K562 (cell line): ENCODE results near the gene IFFO2. TPM values are rescaled to one million over a fixed set of nuclear protein-coding genes. Genes with fewer than 3 reads are reported as not detected.
A peak's percentile ranks its signal among the peaks of the same experiment; 100 is the strongest.

Experiments
- ATAC-seq: fragments of 200-7000 bp; cut with Tn5 transposase; 3 replicates; pipeline ENCODE4 v1.9.1; 2020; ENCODE audit warnings: moderate library complexity
- BruUV-seq: library from RNA; stranded (reverse); fragments of 400-500 nt; replicated peaks from 2 replicates; lab custom pipeline; 2021; lab: Mats Ljungman, UMichigan
- CTCF ChIA-PET: fragments of 300-600 bp; formaldehyde crosslinking; extraction: SDS; loops from one replicate; lab custom pipeline; 2021; ENCODE audit warnings: low intra/inter-chr PET ratio; lab: Yijun Ruan, JAX
- POLR2A ChIA-PET: fragments of 300-600, 350-650 bp; sonication (Branson Sonifier 250); formaldehyde crosslinking; extraction: SDS; loops from one replicate; lab custom pipeline; 2021; ENCODE audit warnings: antibody characterized with exemption, inconsistent platforms; lab: Yijun Ruan, JAX
- DNase-seq, 4 experiments: peaks; one replicate each; pipeline versions ENCODE4 v3.0.0 to v3.0.0-alpha.2; 2011 to 2018; ENCODE audit warnings: low spot score in 3 of 4, mixed read lengths in 3 of 4; ENCODE audit errors: extremely low read depth in 1 of 4
- FAIRE-seq: peaks from 2 replicates; lab custom pipeline; 2011; peaks lifted over from hg19 to GRCh38; lab: Jason Lieb, UNC
- H2AFZ ChIP-seq: 2 replicates; pipeline ENCODE4 v1.6.0; 2011; ENCODE audit warnings: low read depth, low read length, control low read depth, inconsistent platforms
- H3K27ac ChIP-seq: fragments of 200-600 bp; 3 replicates; pipeline ENCODE4 v1.8.0; 2011; ENCODE audit warnings: low read depth, mild to moderate bottlenecking, control low read depth, inconsistent platforms, low read length, moderate library complexity, mixed read lengths; ENCODE audit errors: extremely low read depth
- H3K27me3 ChIP-seq, 2 experiments: fragments of 300-600 bp in 1 of 2; 2 replicates in 1 of 2; 3 replicates in 1 of 2; pipeline versions ENCODE4 v1.6.0 to v1.8.0; 2011; ENCODE audit warnings: inconsistent platforms in 2 of 2, low read length in 2 of 2, mild to moderate bottlenecking in 1 of 2, mixed read lengths in 1 of 2, moderate library complexity in 1 of 2; ENCODE audit not compliant: control insufficient read depth in 2 of 2, insufficient read depth in 2 of 2
- H3K36me3 ChIP-seq: fragments of 300-600 bp; 3 replicates; pipeline ENCODE4 v1.8.0; 2011; ENCODE audit warnings: mild to moderate bottlenecking, low read length, inconsistent platforms; ENCODE audit not compliant: control insufficient read depth, insufficient read depth
- H3K4me1 ChIP-seq, 2 experiments: fragments of 200-600 bp in 1 of 2; replicated peaks in 1 of 2; 2 replicates in 1 of 2; 3 replicates in 1 of 2; pipeline versions ENCODE4 v1.5.1 to v1.8.0; 2011; ENCODE audit warnings: inconsistent platforms in 2 of 2, low read length in 2 of 2, mild to moderate bottlenecking in 1 of 2, mixed read lengths in 1 of 2, moderate library complexity in 1 of 2; ENCODE audit not compliant: control insufficient read depth in 2 of 2, insufficient read depth in 2 of 2
- H3K4me2 ChIP-seq: 2 replicates; pipeline ENCODE4 v1.6.1; 2011; ENCODE audit warnings: low read length, control low read depth, inconsistent platforms, mixed read lengths; ENCODE audit not compliant: insufficient read depth
- H3K4me3 ChIP-seq: fragments of 200-600 bp; sonication (generic), shearing (Covaris generic); 2 replicates; pipeline ENCODE4 v1.5.1; 2016; ENCODE audit warnings: control low read depth, inconsistent platforms
- H3K79me2 ChIP-seq: fragments of 200-600 bp; 3 replicates; pipeline ENCODE4 v1.8.0; 2011; ENCODE audit warnings: low read length, inconsistent platforms; ENCODE audit not compliant: control insufficient read depth, insufficient read depth
- H3K9ac ChIP-seq, 2 experiments: 2 replicates each; pipeline versions ENCODE4 v1.6.0 to v1.6.1; 2011; ENCODE audit warnings: low read depth in 2 of 2, low read length in 2 of 2, control low read depth in 1 of 2, inconsistent platforms in 1 of 2, mild to moderate bottlenecking in 1 of 2, mixed read lengths in 1 of 2; ENCODE audit not compliant: insufficient read depth in 1 of 2
- H3K9me1 ChIP-seq: one replicate; pipeline ENCODE4 v1.6.0; 2011; ENCODE audit warnings: inconsistent platforms, mild to moderate bottlenecking, low read length, moderate library complexity; ENCODE audit not compliant: control insufficient read depth, insufficient read depth
- H3K9me3 ChIP-seq: replicated peaks from 2 replicates; pipeline ENCODE4 v1.5.1; 2011; ENCODE audit warnings: low read depth, low read length, inconsistent platforms; ENCODE audit not compliant: control insufficient read depth, insufficient read depth
- H4K20me1 ChIP-seq: replicated peaks from 2 replicates; pipeline ENCODE4 v1.6.1; 2011; ENCODE audit warnings: low read length, inconsistent platforms, mixed read lengths; ENCODE audit not compliant: control insufficient read depth, insufficient read depth
- ARID4B ChIP-seq: sonication (generic); formaldehyde crosslinking; IDR thresholded peaks from 2 replicates; pipeline ENCODE4 v1.8.0; 2022; ENCODE audit warnings: mild to moderate bottlenecking, missing genetic modification reagents
- JUN ChIP-seq, 2 experiments: sonication (generic) in 1 of 2; formaldehyde crosslinking in 1 of 2; IDR thresholded peaks; 2 replicates each; pipeline versions ENCODE4 v1.6.1 to v1.8.0; 2012 to 2022; ENCODE audit warnings: borderline replicate concordance in 2 of 2, mild to moderate bottlenecking in 2 of 2, improper control_type of control experiment in 1 of 2, low read depth in 1 of 2, low read length in 1 of 2, missing genetic modification reagents in 1 of 2
- MTF1 ChIP-seq: fragments of 250-450 bp; sonication (Bioruptor Pico); IDR thresholded peaks from 2 replicates; pipeline ENCODE4 v1.9.0; 2021; ENCODE audit warnings: moderate library complexity, mild to moderate bottlenecking, inconsistent platforms, borderline replicate concordance
- TEAD4 ChIP-seq, 2 experiments: sonication (generic) in 1 of 2; formaldehyde crosslinking in 1 of 2; IDR thresholded peaks; 2 replicates each; pipeline versions ENCODE4 v1.6.1 to v1.8.0; 2012 to 2022; ENCODE audit warnings: borderline replicate concordance in 1 of 2, inconsistent platforms in 1 of 2, low read length in 1 of 2, mild to moderate bottlenecking in 1 of 2, missing genetic modification reagents in 1 of 2
- ZNF57 ChIP-seq: fragments of 450-650 bp; formaldehyde crosslinking; IDR thresholded peaks from 2 replicates; pipeline ENCODE4 v1.4.0; 2020; ENCODE audit warnings: mild to moderate bottlenecking, moderate library complexity
- WGBS: fragments of 100-300 bp; shearing (Covaris generic); methylation state at CpG from one replicate; pipeline ENCODE4 v1.1.6; 2016; ENCODE audit warnings: low coverage, mixed read lengths; ENCODE audit not compliant: insufficient coverage; ENCODE audit errors: missing lambda C conversion rate; 5-methylcytosine and 5-hydroxymethylcytosine counted together
- in situ Hi-C: fragments of 300-500 bp; cut with MboI; formaldehyde crosslinking; loops from 4 replicates; pipeline ENCODE4 v1.15.0; 2018; ENCODE audit warnings: inconsistent platforms, mixed read lengths
- intact Hi-C: fragments of 100-400 bp; cut with micrococcal nuclease; formaldehyde crosslinking; loops from 2 replicates; pipeline ENCODE4 v1.14.2; 2022
- polyA plus RNA-seq, 8 experiments: library from polyadenylated mRNA; depleted of rRNA in 4 of 8; stranded (reverse) in 5 of 8; unstranded in 3 of 8; fragments of >200 nt; fragmentation: Nextera tagmentation in 2 of 8; fragmentation: Illumina TruSeq in 1 of 8; extraction: Ambion mirVana in 2 of 8; extraction: Trizol in 1 of 8; gene quantifications; 2 replicates each; pipeline versions ENCODE4 v1.2.1 to v1.2.3, GENCODE V29; 2011 to 2014; ENCODE audit warnings: inconsistent platforms in 1 of 8, missing spikeins in 1 of 8
- total RNA-seq, 7 experiments: library from RNA; depleted of rRNA in 6 of 7; stranded (reverse); fragments of >200 nt in 6 of 7; fragmentation: Illumina TruSeq in 2 of 7; extraction: Trizol in 2 of 7; gene quantifications; 2 replicates each; pipeline versions ENCODE4 v1.2.1 to v1.2.3, GENCODE V29; 2011 to 2021; ENCODE audit warnings: low replicate concordance in 1 of 7

The IFFO2 gene
- total and polyA plus RNA-seq, 9 of the 15 experiments (the other 6 are each of a cell fraction or from before 2014, with no cell fraction given) = 0.15 to 1.0 (median 0.44) TPM; not detected in 2

DNA sequence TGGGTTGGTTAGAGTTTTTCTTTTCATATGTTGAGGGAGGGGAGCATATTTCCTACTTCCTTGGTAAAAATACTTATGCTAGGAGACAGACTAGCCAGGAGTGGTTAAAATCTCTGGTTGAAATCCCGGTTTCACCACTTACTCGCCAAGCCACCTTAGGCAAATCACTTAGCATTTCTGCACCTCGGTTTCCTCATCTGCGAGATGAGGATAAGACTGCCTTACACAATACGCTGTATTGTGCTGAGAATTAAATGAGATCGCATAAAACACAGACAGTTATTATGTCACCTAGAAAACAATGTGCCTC is 1.4 kb downstream of the IFFO2 start (continued):
- no peak for TF ChIP-seq MTF1

DNA sequence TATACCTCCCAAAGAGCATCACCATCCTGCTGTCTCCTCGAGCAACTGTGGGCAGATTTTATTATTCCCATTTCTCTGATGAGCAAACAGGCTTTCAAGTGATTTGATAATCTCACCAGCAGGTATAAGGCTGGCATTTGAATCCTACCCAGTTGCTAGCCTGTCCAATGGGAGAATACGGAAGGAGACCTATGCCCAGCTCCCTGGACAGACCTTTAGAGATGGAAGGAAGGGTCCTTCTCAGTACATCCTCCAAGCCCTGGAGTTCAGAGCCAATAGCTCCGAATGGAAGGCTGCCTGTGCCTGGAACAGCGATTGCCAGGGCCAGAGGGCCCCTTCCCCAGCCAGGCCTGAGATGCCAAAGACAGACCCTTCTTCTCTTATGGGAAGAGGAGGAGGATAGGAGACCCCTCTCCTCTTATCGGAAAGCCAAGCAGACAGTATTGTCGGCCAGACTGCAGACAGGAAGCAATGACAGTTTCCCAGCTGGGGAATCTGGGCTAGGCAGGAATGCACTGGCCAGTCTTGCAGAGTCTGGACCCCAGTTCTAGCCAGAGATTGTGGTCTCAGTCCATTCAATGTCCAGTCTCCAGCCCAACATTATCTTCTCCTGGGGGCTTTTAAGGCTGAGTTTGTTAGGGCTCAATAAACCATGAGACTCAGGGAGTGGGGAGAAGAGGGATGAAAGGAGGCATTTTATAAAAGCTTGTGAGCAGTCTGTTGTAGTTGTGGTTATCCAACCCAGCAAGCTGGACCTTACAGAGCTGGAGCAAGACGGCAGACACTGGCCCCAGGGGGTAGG is 2.0 kb downstream of the IFFO2 start:
- Histone ChIP-seq H3K9me1 (no peaks in the 10 kb centered on the region), H3K27me3 (peaks cover 53 to 85% of the 10 kb centered on the region in 2 experiments), H3K9me3 (no peaks in the 10 kb centered on the region), H3K4me3 (no peak overlapping the region), H4K20me1 (peaks cover 30% of the 10 kb centered on the region), H3K79me2 (no peaks in the 10 kb centered on the region), H3K36me3 (no peaks in the 10 kb centered on the region), H2AFZ (no peak overlapping the region), H3K4me2 (no peak overlapping the region), H3K4me1 (peaks cover 0 to 30% of the 10 kb centered on the region in 2 experiments; a peak in 4 of 5 replicates), H3K9ac (no peak overlapping the region), H3K27ac (no peak overlapping the region)
- ATAC-seq (no peak), FAIRE-seq (no peak), DNase-seq (no peak)
- intact Hi-C loops = no loop called here
- TF ChIP-seq JUN (IDR thresholded peaks at IDR 0.05; ENCODE audit: borderline replicate concordance, low read depth, low read length) (no peak), JUN (CRISPR knock-in tag; IDR thresholded peaks at IDR 0.05; ENCODE audit: borderline replicate concordance) (0 out of 2 replicates have a peak, but pooled peaks have one; percentile 36), ARID4B (CRISPR knock-in tag) (0 out of 2 replicates have a peak, but pooled peaks have one; percentile 18), TEAD4 (IDR thresholded peaks at IDR 0.05; ENCODE audit: low read length) (no peak), TEAD4 (CRISPR knock-in tag; IDR thresholded peaks at IDR 0.05; ENCODE audit: borderline replicate concordance) (0 out of 2 replicates have a peak, but pooled peaks have one; percentile 44), ZNF57 (no peak)
- POLR2A ChIA-PET = interaction anchor here (0.5 to 1.2 kb wide), 3 partner anchors 9 to 697 kb away, joined by 3 read pairs; no protein-coding TSS in a partner anchor
- CTCF ChIA-PET = no interaction called here
- in situ Hi-C loops = no loop called here
- BruUV-seq = no TSS peak
- 5% methylated on average over 7 of the region's 7 CpGs for WGBS
